ENCODE results near the gene KRT1.
A peak's percentile ranks its signal among the peaks of the same experiment; 100 is the strongest.

The KRT1 gene

GRCh38 chr12:52697058-52697582 lies 16.9 kb upstream of the KRT1 start:
- DNase-seq: no peak

DNA sequence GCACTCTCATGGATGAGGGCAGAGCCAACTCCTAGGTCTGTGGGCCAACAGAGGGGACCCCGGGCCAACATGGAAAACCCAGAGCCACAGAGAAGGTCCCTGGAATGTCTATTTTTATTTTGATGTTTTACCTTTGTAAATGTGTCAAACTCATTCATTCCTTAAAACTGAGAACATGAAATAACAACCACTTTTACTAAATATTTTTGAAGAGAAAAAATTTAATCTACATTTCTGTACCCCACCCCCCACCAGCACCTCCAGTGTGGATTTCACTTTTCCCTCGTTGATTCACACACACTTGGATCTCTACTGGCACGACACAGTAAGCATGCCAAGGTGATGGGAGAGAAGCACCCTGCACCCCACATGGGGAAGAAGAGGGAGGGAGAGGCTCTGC lies 16.4 kb upstream of the KRT1 start:
- no peak for DNase-seq

GRCh38 chr12:52695039-52695438 lies 14.8 kb upstream of the KRT1 start:
- no peak for DNase-seq

DNA sequence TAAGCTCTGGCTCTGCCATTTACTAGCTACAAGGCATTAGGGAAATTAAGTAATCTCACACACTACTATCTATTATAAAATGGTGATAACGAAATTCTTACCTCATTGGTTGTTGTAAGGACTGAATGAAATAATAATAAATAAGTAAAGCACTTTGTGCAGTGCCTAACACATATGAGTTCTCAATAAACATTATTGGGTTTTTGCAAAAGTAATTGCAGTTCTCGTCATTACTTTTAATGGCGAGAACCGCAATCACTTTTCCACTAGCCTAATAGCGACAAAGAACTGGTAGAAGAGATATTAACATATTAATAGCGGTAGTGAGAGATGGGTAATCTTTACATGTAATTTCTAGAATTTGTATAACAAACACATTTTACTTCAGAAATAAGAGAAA lies 13.9 kb upstream of the KRT1 start:
- no peak for DNase-seq

DNA sequence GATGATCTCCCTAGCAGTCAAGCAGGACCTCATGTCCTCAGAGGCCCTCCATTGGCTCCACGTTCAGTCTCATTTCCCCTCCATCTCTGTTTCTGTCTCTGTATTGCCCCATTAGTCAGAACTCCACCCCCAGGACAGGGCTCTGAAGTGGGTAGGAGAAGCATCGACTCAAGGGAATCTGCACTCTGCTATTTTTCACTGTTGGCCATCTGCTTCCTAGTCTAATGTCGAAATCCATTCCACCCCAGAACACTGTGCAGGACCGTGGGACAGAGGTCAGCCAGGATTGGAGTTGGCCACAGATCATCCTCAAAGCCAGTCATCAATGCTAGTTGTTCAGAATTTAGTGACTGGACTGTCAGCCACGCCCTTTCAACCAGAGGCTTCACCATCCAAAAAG lies 13.1 kb upstream of the KRT1 start:
- DNase-seq: no peak

DNA sequence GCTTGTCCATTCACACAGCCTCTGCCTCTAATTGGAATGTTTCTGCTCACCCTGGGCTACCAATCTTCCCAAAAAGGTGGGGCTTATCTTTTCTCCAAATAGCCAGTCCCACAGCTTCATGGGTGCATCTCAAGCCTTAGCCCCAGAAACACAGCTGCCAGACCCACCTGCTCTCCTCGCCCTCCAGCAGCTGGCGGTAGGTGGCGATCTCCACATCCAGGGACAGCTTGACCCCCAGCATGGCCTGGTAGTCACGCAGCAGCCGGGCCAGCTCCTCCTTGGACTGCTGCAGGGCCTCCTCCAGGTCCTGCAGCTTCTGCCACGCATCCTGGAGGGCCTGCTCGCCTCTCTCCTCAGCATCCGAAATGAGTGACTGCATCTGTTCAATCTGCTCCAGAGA lies 12.0 kb upstream of the KRT1 start:
- DNase-seq: no peak

DNA sequence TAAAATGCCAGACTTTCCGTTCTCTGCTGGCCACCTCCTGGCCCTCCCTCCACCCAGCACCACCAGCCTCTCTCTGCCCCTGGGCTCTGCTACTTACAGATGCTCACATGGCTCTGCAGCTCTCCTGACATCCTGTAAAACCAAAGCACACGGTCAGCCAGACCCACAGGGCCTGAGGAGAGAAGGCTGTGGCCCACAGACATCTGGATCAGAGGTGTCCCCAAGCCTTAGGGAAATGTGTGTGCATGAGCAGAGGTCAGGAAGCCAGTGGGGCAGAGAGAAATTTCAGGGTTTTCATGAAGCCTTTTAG lies 11.6 kb upstream of the KRT1 start:
- DNase-seq: no peak

DNA sequence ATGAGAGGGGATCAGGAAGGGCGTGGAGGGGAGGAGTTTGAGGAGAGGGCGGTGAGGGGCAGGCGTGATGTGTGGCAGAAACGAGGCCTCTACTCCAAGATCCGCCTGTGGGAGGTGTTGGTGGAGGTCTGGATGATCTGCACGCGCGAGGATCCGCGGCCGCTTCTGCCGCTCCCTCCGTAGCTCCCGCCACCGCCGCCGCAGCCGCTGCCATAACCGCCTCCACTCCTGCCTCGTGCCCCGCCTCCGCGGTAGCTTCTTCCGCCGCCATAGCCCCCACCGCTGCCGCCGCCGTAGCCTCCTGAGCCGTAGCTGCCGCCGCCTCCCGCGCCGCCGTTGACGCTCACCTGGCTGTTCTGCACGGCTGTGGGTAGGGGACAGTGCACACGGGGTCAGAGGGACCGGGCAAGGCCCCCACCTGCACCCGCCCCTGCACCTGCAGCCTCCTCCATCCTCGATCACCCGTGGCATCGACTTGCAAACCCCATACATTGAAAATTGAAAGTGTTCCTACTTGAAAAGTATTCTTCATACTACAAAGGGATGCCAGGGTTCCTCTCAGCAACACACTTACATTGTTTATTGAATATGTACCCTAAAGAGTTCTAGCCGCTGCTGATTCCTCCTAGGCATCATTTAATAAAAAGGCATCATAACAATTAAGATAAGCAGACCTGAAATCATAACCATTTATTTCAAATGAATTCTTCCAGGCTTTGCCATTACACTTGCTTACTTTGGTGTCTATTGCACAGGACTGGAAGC lies 11.1 kb upstream of the KRT1 start:
- DNase-seq: peak; percentile 79

DNA sequence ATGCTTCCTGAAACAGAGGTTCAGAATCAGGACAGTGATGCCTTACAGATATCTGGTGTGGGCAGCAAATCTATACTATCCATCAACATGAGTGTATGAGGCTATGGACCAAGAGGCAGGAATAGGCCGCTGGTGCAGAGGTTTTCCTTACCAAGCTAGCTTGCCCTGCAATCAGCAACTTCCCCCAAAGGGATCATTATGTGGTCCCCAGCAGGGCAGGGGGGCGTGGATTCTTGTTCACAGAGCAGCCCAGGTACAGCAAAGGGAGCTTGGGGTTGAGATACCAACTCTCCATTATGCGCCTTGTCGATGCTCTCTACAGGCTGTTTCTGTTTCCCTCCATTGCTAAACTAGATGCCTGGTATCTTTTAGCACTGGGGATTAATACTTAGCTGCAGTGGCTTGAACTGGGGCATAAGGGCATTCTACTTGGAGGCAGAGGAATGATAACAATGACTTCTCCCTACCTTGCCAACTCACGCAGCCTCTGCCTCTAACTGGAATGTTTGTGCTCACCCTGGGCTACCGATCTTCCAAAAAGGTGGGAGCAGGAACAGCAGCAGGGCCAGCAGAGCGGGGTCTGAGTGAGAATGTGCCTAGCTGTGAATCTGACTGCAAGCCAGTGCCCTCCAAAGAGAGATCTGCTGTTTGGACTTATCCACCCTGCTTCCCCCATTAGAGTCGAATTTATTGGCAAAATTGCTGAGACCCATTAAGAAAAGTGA lies 10.3 kb upstream of the KRT1 start:
- no peak for DNase-seq

GRCh38 chr12:52689936-52690335 lies 9.7 kb upstream of the KRT1 start:
- no peak for DNase-seq

- DNase-seq: no peak
Measured at GRCh38 chr12:52689239-52689638, 9.0 kb upstream of the KRT1 start.

DNA sequence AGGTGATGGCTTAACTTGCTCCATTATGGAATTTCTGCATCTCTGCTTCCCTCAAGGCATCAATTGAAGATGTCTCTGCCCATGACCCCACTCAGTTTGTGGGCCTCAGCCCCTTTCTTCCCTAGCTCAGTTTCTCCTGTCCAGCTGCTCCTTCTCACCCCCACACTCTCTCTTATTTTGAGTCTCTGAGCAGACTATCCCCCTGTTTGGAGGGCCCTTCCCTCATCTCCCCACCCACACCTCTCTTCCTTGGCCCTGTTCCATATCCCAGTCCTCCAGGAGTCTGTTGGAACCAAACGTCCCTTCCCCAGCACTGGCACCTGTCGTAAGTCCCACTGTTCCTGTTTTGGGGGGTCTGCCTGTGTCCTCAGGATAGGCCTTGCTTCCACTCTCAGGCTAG lies 8.3 kb upstream of the KRT1 start:
- no peak for DNase-seq

- no peak for DNase-seq
Measured at GRCh38 chr12:52687497-52688385, 7.5 kb upstream of the KRT1 start.

- DNase-seq: no peak
Measured at GRCh38 chr12:52686756-52687487, 6.7 kb upstream of the KRT1 start.

DNA sequence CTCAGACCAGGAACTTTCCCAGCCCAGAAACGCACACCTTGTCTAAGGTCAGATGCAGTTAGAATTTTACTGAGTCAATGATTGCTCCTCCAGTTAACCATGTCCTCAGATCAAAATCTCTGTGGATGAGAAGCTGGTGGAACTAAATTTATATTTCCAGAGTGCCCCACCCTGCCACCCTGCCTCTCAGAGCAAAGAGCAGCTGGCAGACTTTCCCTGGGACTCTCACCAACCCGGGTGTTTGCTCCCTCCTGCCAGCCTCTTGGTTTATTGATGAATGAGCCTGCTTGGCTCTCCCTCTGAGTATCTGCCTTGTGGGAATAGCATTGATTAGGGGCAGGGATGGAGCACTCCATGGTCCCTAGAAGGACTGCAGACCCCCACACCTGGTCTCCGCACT lies 5.9 kb upstream of the KRT1 start:
- DNase-seq: no peak

DNA sequence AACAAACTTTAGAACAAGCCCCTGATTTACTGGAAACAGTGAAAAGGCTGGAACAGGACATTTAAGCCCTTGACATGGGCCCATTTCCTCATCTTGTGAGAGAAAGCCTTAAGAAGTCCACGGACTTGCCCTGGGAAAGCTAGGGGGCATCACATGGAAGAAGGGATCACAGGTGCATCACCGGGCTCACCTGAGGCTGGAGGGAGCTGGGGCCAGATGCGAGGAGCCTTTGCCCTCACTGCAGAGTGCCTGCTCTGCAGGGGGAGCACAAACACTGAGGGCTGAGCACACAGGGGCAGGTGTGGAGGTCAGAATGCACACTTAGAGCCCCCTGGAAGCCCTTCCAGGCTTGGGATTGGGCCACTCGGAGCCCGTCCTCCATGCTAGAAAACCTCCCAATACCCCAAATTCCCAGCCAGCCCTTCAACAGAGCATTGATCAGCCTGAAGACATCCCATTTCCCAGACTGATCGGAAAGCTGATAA lies 5.2 kb upstream of the KRT1 start:
- no peak for DNase-seq

DNA sequence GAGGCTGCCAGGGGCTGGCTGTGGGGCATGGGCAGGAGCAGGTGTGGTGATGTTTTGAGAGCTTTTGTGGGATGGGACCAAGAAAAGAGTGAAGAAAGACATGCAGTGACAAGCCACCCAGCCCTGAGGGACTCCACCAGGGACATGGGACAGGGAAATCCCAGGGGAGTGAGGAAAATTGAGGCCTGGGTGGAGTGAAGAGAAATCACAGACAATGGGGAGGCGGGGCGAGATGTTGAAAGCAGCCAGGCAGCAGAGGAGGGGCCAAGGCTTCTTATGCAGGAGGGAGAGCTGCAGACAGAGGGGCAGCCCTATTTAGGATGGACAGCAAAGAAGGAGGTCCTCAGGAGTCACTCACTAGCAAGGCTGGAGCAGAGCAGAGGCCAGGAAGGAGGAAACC lies 4.2 kb upstream of the KRT1 start:
- DNase-seq: no peak

- no peak for DNase-seq
Measured at GRCh38 chr12:52683575-52684300, 3.5 kb upstream of the KRT1 start.

GRCh38 chr12:52682938-52683574 lies 2.8 kb upstream of the KRT1 start:
- DNase-seq: no peak

DNA sequence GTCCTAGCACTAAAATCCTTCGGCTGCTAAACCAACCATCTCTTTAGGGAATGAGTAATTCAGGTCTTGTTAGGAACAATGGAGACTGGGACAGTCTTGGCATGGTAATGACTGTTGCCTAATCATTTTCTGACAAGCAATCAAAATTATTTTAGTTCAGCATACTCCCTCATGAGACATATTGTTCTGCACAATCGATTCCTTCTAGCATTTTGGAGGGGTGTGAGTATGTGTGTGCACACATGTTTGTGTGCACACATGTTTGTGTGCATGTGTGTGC lies 2.1 kb upstream of the KRT1 start:
- no peak for DNase-seq

GRCh38 chr12:52681526-52682380 lies 1.5 kb upstream of the KRT1 start:
- peak; percentile 71 for DNase-seq

Measured in CD4-positive, alpha-beta T cell treated with Interleukin-17A for 4 hours (primary cell).